ENCODE results near the gene ZNF132. TPM values are rescaled to one million over a fixed set of nuclear protein-coding genes. Genes with fewer than 3 reads are reported as not detected.

The ZNF132 gene
- total RNA-seq = 1 to 10 TPM; 3.6 to 6.6 (median 5.2) TPM

DNA sequence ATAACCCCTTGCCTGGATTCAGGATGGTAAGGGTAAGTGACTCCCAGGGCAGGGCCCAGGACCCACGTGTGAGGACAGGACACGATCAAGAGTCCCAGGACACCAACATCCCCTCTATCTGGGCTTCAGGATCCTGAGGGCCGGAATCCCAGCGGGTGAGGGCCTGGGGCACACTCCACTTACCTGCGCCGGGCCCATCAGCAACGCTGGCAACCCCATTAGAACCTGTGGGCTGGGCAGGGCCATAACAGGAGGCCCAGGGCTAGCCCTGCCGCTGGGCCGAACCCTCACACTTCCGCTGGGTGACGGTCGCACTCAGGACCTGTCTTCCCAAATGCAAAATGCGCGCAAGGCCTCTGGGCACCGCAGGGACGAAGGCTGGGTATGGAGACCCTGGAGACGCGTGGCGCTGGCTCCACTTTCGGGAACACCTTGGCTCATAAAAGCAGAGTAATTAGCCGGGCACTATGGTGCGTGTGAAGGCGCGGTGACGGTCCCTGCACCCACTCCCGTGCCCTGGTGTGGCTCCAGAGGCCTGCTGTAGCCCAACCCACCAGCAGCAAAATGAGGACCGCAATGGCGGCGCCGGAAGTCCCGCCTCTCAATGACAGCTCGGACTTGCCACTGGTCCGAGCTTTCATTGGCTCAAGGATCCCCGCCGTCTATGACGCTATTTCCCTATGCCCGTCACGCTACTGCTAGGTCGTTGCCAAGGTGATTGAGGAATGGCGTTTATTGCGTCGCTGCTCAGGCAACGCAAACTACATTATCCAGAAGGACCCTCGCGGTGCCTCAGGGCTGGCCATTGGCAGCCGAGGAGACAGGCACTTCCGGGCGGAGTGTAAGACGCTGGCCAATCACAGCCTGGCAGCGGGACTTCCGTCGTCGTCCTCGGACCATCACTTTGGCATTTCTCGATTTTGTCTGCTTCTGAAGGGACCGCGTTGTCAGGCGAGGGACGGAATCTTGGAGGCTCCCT lies at the start of gene ZNF132:
Gene ZNF132, minus strand, starts transcription at position 578 of the 979 bp plus-strand sequence. Its CDS starts 332 bp downstream, at position 246.
- TF ChIP-seq CTCF (IDR thresholded peaks at IDR 0.05; ENCODE audit: low read depth) = no peak

GRCh38 chr19:58483776-58484175 lies 43.8 kb upstream of the ZNF132 start:
- TF ChIP-seq CTCF (IDR thresholded peaks at IDR 0.05; ENCODE audit: low read depth) = no peak

GRCh38 chr19:58482372-58482771 lies 42.4 kb upstream of the ZNF132 start:
- no peak for TF ChIP-seq CTCF (IDR thresholded peaks at IDR 0.05; ENCODE audit: low read depth)

DNA sequence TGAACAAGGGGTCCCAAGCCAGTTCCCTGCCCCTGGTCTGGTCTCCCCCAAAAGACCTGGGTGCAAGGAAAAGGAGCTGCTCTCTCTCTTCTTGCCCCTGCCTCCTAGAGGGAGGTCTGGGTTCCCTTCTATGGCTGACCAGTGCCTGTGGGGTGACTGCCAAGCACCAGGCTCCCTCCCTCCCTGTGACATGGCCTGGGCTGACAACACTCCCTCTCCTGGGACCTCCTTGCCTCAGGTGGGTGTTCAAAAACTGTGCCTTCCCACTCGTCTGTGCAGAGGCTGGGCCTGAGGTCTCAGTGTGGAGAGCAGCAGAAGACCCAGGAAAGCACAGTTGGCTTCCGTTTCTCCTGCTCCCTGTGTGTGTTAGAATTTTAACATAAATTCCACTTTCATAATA lies 40.9 kb upstream of the ZNF132 start:
- TF ChIP-seq CTCF (IDR thresholded peaks at IDR 0.05; ENCODE audit: low read depth) = no peak

DNA sequence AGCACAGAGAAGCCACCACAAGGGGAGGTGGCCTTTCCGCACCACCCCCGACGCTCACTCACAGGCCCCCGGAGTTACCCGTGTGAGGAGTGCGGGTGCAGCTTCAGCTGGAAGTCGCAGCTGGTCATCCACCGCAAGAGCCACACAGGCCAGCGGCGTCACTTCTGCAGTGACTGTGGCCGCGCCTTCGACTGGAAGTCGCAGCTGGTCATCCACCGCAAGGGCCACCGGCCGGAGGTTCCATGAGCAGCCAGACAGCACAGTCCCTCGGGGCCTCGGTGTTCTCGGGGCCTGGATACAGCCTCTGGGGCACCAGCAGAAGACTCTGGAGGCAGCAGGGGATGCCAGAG lies 40.5 kb upstream of the ZNF132 start:
- no peak for TF ChIP-seq CTCF (IDR thresholded peaks at IDR 0.05; ENCODE audit: low read depth)

DNA sequence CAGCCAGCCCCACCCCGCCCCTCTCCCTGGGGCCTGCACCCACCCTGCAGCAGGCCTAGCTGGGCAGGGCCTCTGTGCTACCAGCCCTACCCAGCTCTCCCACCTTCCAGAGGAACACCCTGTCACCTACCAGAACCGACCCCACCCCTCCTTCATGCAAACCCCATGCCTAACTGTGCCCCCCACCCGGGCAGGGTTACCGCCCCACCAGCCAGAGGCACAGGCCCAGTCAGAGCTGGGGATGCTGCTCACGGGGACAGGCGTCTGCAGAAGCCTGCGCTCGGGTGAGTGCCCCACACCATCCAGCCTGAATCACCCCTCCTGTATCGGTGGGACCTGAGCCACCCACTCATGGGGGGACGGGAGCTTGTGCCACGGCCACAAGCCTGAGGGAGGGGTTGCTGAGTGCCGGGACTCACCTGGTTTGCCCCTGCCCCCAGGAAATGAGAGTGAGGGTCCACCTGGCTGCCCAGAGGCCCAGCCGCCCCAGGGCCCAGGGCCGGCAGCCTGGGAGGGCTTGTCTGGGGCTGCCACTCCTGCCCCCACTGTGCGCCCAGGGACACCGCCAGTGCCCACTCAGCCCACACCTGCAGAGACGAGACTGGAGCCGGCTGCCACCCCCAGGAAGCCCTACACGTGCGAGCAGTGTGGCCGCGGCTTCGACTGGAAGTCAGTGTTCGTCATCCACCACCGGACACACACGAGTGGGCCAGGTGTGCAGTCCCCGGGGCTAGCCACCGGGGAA lies 40.0 kb upstream of the ZNF132 start:
- TF ChIP-seq CTCF (IDR thresholded peaks at IDR 0.05; ENCODE audit: low read depth) = no peak

DNA sequence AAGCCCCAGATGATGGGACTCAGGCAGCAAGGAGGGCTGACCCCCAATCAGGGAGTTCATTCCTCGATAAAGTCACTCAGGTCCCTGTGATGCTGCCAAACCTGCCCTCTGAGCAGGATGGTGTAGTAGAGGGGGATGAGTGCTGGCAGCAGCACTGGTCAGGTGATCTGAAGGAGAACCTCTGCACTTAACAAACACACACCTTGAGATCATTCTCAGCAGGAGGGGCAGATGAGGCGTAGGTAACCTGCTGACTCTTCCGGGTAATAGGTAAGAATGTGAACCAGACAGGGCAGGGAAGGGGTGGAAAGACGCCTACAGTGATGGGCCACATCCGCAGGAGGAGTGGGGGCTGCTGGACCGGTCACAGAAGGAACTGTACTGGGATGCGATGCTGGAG lies 39.4 kb upstream of the ZNF132 start:
- no peak for TF ChIP-seq CTCF (IDR thresholded peaks at IDR 0.05; ENCODE audit: low read depth)
